Kidney epithelial cell (primary cell): ENCODE results near the gene C3. TPM values are rescaled to one million over a fixed set of nuclear protein-coding genes. Genes with fewer than 3 reads are reported as not detected.

Source experiments
- DNase-seq: peaks from one replicate; pipeline ENCODE4 v3.0.0-alpha.2; 2010; ENCODE audit warnings: low read depth
- H3K27me3 ChIP-seq: 2 replicates; pipeline ENCODE4 v1.6.0; 2011; ENCODE audit warnings: low read length; ENCODE audit not compliant: control insufficient read depth, insufficient read depth
- H3K36me3 ChIP-seq: 2 replicates; pipeline ENCODE4 v1.5.1; 2011; ENCODE audit warnings: low read length; ENCODE audit not compliant: control insufficient read depth, insufficient read depth
- H3K4me3 ChIP-seq: 2 replicates; pipeline ENCODE4 v1.5.1; 2011; ENCODE audit warnings: low read depth, mild to moderate bottlenecking, control low read depth, low read length
- CTCF ChIP-seq: IDR thresholded peaks from 2 replicates; pipeline ENCODE4 v1.5.1; 2011; ENCODE audit warnings: mild to moderate bottlenecking, moderate library complexity, low read length, control low read depth, inconsistent platforms; ENCODE audit not compliant: insufficient read depth, poor library complexity, severe bottlenecking
- total RNA-seq: library from RNA; depleted of rRNA; stranded (reverse); fragments of >200 nt; gene quantifications from 2 replicates; pipeline ENCODE4 v1.2.3, GENCODE V29; 2015

Gene C3
- total RNA-seq, 1 donor from 2014 or later: 58.5 TPM

- DNase-seq: no peak
- no peak overlapping the region for H3K4me3 ChIP-seq
- no peak for TF ChIP-seq CTCF
- H3K36me3 ChIP-seq: no peaks in the 10 kb centered on the region
- no peaks in the 10 kb centered on the region for H3K27me3 ChIP-seq
Measured at GRCh38 chr19:6690160-6690885, 30.1 kb downstream of the C3 start.

- DNase-seq: no peak
- H3K36me3 ChIP-seq: no peaks in the 10 kb centered on the region
- no peaks in the 10 kb centered on the region for H3K27me3 ChIP-seq
- H3K4me3 ChIP-seq: no peak overlapping the region
- TF ChIP-seq CTCF: no peak
Measured at GRCh38 chr19:6687114-6687513, 33.3 kb downstream of the C3 start.

GRCh38 chr19:6686628-6686975, 33.8 kb downstream of the C3 start:
- H3K4me3 ChIP-seq: no peak overlapping the region
- TF ChIP-seq CTCF: no peak
- DNase-seq: no peak

GRCh38 chr19:6685962-6686627, 34.4 kb downstream of the C3 start:
- H3K27me3 ChIP-seq: no peaks in the 10 kb centered on the region
- DNase-seq: no peak
- no peak overlapping the region for H3K4me3 ChIP-seq
- no peak for TF ChIP-seq CTCF
- H3K36me3 ChIP-seq: no peaks in the 10 kb centered on the region

More at GRCh38 chr19:6686628-6686975, 33.8 kb downstream of the C3 start:
- Histone ChIP-seq H3K27me3 (no peaks in the 10 kb centered on the region), H3K36me3 (no peaks in the 10 kb centered on the region)

- no peaks in the 10 kb centered on the region for H3K27me3 ChIP-seq
- TF ChIP-seq CTCF: no peak
- no peaks in the 10 kb centered on the region for H3K36me3 ChIP-seq
- no peak overlapping the region for H3K4me3 ChIP-seq
- DNase-seq: no peak
Measured at GRCh38 chr19:6685482-6685881, 35.0 kb downstream of the C3 start.
